GM19467 (cell line): ENCODE results near the gene TRIM28.

ENCODE experiments used
- ATAC-seq: cut with Tn5 transposase; IDR thresholded peaks from one replicate; pipeline ENCODE4 v1.9.1; 2021; ENCODE audit warnings: mild to moderate bottlenecking, moderate library complexity; ENCODE audit not compliant: unreplicated experiment

The TRIM28 gene

DNA sequence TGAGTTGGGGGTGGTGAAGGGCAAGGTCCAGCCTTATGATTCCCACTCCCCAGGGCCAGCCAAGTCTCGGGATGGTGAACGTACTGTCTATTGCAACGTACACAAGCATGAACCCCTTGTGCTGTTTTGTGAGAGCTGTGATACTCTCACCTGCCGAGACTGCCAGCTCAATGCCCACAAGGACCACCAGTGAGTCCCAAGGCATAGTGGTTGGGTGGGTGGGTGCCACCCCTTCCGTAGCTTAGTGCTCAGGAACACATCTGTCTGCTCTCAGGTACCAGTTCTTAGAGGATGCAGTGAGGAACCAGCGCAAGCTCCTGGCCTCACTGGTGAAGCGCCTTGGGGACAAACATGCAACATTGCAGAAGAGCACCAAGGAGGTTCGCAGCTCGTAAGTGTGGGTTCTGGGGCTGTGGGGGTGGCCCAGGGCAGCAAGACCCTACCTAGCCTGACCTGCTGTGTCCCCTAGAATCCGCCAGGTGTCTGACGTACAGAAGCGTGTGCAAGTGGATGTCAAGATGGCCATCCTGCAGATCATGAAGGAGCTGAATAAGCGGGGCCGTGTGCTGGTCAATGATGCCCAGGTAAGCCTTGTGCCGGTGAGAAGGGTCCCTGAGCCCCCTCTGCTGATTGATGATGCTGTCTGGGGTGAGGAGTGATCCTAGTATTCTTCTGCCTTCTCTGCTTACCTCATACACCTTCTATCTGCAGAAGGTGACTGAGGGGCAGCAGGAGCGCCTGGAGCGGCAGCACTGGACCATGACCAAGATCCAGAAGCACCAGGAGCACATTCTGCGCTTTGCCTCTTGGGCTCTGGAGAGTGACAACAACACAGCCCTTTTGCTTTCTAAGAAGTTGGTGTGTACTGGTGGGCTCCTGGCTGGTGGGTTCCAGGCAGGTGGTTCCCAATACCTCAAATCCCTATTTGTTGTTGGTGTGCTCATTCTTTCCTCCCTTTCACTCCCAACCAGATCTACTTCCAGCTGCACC is 3.8 kb downstream of the TRIM28 start:
- no peak for ATAC-seq

DNA sequence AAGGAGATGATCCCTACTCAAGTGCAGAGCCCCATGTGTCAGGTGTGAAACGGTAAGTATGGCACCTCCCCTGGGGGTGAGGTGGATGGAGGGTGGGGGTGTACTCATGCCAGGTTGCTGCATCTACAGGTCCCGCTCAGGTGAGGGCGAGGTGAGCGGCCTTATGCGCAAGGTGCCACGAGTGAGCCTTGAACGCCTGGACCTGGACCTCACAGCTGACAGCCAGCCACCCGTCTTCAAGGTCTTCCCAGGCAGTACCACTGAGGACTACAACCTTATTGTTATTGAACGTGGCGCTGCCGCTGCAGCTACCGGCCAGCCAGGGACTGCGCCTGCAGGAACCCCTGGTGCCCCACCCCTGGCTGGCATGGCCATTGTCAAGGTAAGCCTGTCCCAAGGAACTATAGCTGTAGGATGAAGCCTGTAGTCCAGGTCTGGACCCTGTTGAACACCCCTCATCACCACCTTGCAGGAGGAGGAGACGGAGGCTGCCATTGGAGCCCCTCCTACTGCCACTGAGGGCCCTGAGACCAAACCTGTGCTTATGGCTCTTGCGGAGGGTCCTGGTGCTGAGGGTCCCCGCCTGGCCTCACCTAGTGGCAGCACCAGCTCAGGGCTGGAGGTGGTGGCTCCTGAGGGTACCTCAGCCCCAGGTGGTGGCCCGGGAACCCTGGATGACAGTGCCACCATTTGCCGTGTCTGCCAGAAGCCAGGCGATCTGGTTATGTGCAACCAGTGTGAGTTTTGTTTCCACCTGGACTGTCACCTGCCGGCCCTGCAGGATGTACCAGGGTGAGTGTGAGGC is 5.2 kb downstream of the TRIM28 start:
- no peak for ATAC-seq

DNA sequence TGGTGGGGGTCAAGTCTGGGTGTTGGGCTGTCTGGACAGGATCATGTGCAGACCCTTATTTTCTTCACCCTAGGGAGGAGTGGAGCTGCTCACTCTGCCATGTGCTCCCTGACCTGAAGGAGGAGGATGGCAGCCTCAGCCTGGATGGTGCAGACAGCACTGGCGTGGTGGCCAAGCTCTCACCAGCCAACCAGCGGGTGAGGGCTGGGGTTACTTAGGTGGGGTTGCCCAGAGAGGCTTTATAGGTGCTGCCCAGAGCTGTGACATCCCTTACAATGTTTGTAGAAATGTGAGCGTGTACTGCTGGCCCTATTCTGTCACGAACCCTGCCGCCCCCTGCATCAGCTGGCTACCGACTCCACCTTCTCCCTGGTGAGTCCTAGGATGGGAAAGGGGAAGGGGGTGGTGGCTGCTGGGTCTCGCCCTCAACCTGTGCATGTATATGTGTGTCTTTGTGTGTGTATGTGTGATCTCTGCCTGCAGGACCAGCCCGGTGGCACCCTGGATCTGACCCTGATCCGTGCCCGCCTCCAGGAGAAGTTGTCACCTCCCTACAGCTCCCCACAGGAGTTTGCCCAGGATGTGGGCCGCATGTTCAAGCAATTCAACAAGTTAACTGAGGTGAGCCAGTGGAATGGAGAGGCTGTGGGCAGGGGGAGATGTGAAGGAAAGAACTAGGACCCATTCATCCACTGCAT is 5.9 kb downstream of the TRIM28 start:
- no peak for ATAC-seq

DNA sequence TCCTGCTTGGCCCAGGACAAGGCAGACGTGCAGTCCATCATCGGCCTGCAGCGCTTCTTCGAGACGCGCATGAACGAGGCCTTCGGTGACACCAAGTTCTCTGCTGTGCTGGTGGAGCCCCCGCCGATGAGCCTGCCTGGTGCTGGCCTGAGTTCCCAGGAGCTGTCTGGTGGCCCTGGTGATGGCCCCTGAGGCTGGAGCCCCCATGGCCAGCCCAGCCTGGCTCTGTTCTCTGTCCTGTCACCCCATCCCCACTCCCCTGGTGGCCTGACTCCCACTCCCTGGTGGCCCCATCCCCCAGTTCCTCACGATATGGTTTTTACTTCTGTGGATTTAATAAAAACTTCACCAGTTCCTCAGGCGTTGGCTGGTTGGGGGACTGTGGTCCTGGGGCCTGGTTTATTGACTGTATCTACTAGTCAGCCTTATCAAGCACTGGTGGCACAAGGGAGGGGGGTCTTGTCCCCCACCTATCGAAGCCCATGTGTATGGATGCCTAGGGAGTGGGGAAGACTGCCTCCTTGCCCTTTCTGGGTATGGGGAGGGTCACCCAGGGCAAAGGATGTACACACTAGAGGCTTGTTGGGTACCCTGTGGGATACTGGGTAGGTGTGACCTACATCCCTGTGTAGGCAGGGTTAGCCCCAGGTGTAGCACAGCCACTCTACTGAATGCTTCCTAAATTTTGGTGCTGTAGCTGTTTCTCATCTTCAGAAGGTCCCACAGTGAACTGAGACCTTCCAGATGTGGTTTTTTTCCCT is 6.7 kb downstream of the TRIM28 start:
- ATAC-seq: no peak

DNA sequence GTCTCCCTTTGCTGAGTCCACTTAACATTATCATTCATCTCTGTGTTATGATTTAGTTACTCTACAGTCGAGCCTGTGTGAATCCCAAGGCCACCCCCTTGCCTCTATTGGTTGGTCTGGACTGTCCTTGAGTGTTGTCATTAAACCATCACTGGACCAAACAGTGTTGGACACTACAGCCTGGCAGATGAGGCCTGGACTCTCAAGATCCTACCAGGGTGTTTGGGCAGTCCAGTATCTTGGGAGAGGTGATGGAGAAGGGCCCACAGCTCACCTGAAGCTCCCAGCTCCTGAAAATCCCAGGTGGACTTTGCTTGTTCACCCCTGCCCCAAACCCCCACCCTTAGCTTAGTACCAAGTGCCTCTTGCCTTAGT is 7.2 kb downstream of the TRIM28 start:
- ATAC-seq: no peak

DNA sequence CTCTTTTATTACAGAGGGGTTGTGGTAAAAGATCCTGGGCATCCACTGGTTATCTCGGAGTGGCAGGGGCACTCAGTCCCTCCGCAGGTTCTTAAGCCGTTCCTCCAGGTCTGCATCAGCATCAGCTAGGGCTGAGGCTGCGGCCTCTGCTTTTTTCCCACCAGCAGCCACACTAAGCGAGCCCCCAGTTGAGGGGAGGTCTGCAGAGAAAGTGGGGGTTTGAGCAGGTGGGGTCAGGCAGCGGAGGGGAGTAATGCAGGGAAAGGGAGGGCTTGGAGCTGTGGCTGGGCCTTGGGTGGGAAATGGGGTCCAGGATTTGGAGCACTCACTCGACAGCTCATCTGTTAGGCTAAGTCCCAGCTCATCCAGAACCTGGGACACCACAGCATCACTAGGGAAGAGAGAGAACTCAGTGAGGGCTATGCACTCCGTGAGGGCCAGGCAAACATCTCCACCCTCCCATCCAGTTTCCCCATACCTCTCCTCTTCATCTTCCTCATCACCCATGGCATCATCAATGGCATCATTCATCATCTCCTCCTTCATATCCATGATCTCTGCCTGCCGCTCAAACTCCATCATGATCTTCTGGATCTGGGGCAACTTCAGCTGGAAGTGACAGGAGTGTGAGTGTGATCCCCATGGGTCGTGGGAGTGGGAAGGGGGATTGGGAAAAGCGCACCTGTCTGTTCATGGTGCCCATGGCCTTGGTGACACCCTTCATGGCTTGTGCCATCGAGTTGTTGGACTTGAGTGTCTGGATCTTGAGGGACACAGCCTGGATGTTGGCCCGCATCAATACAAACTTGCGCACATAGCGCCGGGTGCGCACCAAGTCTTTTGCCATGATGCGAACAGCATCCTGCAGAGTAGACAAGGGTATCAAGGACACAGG is 8.0 kb downstream of the TRIM28 start:
- ATAC-seq: no peak

DNA sequence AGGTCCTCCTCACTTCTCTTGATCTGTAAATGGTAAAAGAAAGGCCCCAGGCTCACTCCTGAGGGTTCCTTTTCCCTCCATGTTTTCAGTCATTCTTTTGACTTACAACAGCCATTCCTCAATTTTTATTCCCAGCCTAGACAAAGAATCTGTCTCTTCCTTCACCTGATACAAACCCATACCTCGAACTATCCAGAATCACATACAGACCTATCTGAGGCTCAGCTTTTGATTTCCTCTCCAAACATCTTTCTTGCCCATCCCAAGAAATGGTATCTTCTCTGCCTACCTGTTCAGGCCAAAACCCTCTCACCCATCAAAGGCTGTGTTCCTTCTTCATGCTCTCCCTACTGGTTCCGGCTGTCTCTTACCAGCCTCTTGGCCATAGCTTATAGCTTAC is 8.8 kb downstream of the TRIM28 start:
- ATAC-seq: no peak

DNA sequence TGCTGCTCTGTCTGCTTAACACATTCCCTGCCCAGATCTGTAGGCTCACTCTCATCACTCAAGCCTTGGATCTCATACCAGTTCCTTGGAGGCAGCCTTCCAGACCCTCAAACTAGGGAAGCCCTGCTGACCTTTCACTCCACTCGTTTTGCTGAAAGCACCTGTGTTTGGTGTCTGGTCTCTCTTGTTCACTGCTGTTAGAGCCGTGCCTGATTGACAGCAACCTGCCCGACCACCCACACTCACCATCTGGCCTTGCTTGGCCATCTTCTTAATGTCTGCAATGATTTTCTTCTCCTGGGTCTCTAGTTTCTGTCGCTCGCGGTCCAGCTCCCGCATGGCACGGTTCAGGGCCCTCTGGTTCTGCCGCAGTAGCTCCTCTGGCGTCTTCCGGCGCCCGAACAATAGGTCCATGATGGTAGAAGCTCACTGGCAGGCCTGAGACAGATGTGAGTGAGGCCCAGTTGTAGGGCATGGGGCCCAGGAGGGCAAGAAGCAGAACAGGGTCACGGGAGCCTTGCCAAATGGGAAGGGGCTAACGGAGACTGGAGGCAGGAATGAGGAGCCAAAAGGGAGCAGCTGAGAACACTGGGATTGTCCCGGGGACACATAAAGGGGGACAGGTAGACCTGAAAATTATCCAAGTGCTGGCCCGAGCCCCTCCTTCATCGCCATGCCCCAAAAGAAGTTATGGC is 10.1 kb downstream of the TRIM28 start:
- no peak for ATAC-seq

DNA sequence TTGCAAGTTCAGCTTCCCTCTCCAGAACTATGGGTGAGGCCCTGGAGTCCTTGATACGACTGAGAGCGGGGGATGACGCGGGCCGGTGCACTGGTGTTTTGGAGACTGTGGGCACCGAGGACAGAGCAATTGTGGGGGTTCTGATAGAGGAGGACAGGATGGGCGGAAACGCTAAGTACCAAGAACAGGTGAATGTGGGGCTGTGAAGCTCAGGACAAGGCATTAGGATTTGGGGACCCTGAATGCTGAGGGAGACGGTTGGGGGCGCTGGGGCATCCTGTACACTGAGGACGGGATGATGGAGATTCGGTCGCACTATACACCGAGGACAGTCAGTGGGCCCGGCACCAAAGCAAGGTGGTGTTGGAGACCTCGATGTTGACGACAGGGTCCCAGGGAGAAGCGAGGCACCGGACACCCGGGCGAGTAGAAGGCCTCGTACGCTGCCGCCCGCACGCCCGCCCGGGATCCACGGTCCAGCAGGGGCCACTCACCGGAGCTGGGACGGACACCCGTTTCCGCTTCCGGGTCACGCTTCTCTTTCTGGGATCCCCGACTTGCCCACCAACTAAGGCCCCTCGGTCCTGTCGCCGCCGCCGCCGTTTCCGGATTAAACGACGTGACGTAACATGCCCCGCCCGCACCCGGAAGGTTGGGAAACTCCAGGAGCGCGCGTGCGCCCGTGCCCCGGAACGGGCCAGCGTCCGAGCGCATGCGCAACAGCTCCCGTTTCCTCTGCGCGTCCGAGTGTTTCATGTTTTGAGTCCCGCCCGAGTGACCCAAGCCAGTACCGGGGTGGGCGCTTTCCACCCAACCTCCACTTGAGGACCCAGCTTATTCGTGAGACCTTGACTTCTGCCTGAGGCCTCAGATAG is 10.9 kb downstream of the TRIM28 start, which contains the start of gene CHMP2A:
TSS of gene CHMP2A (minus strand) at position 612 of the 875 bp plus-strand sequence. CDS start 893 bp downstream, outside the sequence.
- peak; percentile 32 for ATAC-seq

DNA sequence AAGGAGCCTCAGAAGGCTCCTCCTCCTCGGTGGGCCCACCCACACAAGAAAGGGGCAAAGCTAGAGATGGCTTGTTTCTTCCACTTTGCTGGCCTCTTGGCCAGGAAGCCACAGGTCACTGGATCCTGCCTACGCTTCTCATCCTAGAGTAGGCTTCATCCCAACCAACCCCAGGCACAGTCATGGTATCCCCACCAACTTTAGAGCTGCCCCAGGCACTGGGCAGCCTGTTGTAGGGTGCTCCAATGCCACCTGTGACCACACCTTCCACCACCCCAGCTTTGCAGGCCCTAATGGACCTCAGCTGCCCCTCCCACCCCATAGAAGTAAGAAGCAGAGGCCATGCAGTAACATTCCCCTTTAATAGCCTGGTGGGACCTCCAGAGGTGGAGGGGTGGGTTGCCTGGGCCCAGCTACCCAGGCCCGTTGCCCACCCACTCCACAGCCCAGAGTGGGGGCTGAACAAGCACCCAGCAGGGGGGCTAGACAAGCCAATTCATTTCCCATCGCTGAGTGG is 11.6 kb downstream of the TRIM28 start:
- no peak for ATAC-seq

DNA sequence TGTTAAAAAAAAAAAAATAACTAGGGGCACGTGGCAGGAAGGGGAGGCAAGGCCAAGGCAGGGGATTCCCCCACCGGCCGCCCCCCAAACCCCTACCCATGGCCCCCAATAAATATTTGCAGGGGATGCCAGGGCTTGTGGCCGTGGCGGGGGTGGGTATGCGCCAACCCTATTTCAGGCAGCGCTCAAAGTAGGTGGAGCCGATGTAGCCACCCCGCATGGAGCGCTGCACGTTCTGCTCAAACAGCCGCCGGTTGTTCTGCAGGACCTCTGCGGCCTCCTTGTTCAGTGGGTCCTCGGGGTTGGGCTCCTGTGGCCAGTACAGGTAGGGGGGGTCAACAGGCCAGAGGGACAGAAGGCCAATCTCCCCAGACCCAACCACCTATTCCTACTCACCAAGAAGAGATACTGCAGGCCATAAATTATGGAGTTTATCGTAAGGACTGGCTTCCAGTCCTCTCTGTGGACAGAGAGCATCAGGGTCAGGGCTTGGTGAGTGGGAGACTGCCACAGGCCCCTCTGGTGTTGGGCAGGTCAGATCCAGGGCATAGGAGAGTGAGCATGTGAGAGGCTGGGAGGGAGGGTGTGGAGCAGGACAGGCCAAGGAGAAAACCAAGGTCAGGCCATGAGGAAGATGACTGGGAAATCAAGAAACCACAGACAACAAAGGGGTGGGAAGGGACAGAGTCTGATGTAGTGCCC is 12.2 kb downstream of the TRIM28 start:
- no peak for ATAC-seq

DNA sequence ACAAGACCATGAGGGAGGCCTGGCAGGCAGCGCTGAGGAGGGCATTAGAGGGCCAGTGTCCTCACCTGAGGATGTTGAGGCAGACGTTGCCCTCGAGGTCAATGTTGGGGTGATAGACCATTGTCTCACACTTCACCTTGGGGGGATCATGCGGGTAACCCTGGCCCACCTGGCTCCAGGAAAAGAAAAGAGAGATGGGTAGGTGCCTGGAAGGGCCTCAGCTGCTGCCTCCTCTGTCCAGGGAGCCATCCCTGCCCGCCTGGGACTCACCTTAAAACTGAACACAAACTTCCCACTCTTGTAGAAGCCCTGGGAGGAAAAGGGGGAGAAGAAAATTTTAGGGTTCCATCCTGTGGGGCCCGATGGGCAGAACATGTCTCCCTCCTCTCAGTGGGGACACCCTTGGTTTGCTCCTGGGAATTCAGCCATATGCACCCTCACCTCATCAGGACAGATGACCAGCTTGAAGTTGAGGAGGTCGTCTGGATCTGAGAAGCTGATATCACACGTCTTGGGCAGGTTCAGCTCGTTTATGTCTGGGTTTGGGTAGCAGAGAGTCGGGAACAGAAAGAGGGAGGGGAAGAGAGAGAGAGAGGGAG is 12.9 kb downstream of the TRIM28 start:
- no peak for ATAC-seq

DNA sequence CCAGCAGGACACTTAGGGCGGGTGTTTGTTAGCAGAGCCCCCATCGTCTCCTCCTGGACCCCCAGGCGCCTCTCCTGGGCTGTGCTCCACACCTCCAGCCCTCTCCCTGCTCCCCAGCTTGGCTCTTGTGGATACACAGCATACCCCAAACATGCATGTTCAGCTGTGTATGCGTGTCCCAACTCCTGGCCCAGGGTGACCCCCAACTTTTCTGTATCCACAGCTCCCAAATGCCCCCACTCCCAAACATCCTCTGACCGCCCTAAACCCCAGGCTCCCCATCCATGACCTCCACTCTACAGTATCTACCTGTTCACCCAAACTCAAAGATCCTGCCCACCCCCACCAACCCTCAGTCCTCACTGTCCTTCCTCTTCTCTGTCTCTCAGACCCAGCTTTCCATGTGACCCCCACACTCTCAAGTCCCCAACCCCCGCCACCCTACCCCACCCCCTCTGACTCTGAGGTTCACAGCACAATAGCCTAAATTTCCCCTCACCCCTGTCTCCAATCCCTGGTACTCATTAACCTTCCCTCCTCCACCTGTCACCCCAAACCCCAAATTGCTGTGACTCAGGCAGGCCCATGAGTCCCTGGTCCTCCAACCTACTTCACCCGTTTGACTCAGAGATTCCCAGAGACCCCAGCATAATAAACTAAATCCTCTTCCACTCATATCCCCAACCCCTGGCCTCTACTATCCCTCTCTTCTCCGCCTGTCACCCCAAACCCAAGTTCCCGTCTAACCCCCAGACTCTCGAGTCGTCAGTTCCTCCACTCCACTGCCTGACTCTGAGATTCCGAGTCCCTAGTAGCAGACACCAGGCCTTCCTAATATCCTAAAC is 13.6 kb downstream of the TRIM28 start:
- ATAC-seq: no peak

DNA sequence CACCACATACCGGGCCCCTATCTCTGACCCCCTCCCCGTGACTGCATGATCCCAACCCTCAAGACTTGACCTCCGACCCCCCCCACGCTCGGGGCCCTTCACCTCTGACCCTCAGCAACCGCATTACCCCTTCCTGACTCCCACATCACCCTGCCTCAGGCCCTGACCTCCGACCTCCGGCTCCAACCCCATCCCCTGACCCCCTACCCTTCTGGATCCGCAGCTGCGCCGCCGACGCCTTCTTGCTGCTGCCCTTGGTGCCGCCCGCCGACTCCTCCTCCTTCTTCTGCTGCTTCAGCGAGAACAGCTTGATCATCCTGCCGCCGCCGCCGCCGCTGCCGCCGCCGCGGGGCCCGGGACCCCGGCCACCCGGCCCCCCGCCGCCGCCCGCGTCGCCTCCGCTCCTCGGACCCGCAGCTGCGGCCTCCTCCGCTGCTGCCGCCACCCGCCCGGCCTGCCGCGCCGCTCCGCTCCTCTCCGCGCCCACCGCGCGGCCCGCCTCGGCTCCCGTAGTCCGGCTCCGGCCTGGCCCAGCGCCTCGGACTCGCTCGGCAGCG is 14.3 kb downstream of the TRIM28 start, which contains the start of gene UBE2M:
TSS of gene UBE2M (minus strand) at position 546 of the 557 bp plus-strand sequence. CDS start at position 316, 230 bp downstream.
- ATAC-seq: no peak

DNA sequence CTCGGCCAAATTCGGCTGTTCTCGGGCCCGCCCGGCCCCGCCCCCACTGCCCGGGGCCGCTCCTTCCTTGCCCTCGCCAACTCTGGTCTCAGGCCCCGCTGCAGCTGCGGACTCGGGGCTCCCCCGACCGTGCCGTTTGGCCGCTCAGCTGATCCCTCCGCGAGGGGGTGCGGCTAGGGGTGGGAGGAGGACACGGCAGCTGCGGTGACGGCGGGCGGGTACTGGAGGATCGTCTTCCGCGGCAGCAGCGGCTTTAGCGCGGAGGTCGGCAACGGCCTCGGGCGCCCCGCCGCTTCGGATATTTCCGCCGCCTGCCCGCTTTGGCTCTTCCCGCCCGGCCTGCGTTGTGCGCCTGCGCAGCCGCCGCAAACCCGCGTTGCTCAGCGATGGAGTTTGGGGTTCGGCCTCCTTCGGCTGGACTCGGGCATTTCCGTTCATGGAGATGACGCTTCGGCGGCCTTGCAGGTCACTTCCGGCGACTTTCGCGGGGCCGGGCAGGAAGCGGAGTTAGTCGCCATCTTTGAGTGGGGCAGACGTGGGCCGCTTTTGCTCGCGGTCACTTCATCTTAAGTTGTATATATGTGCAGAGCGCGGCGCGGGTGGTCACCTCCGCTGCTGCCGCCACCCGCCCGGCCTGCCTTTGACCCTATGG is 14.9 kb downstream of the TRIM28 start:
- peak; percentile 43 for ATAC-seq
